ENCODE results near the gene BSCL2.
A peak's percentile ranks its signal among the peaks of the same experiment; 100 is the strongest.

The BSCL2 gene

GRCh38 chr11:62682518-62682917 is 24.7 kb downstream of the BSCL2 start:
- DNase-seq (ENCODE audit: low read depth): no peak
- H3K4me3 ChIP-seq (replicated peaks; ENCODE audit: low read depth, low read length): no peak overlapping the region
- TF ChIP-seq CTCF (IDR thresholded peaks at IDR 0.05; ENCODE audit: low read length, missing control alignments): no peak

- peak; percentile 88 for DNase-seq (ENCODE audit: low read depth)
- peak; percentile 67 for TF ChIP-seq CTCF (IDR thresholded peaks at IDR 0.05; ENCODE audit: low read length, missing control alignments)
- H3K4me3 ChIP-seq (replicated peaks; ENCODE audit: low read depth, low read length): no peak overlapping the region
Observed at GRCh38 chr11:62680825-62681240, 26.4 kb downstream of the BSCL2 start.

- TF ChIP-seq CTCF (IDR thresholded peaks at IDR 0.05; ENCODE audit: low read length, missing control alignments): no peak
- DNase-seq (ENCODE audit: low read depth): peak; percentile 92
- peak within 1 kb of the TSS; percentile 95 for H3K4me3 ChIP-seq (replicated peaks; ENCODE audit: low read depth, low read length)
Observed at GRCh38 chr11:62678770-62679696, 28.2 kb downstream of the BSCL2 start, which contains the start of gene UBXN1. UBXN1 (minus strand) TSS chr11:62679073; CDS start chr11:62678923, 150 bp downstream.

DNA sequence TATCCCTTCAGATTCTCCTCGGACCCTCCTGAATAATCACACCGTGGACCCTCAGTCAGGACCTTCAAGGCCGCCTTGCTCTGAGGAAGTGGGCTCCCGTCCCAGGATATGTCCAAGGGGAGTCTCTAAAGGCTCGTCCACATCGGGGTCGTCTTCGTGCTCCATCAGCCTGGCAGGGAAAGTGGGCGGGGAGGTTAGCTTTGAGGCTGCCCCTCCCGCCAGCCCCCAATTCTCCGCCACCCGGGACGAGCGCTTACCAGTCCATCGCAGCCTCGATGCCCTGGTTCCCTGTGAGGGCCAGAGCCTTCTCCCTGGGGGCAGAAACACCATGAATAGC is 28.8 kb downstream of the BSCL2 start:
- DNase-seq (ENCODE audit: low read depth): no peak

DNA sequence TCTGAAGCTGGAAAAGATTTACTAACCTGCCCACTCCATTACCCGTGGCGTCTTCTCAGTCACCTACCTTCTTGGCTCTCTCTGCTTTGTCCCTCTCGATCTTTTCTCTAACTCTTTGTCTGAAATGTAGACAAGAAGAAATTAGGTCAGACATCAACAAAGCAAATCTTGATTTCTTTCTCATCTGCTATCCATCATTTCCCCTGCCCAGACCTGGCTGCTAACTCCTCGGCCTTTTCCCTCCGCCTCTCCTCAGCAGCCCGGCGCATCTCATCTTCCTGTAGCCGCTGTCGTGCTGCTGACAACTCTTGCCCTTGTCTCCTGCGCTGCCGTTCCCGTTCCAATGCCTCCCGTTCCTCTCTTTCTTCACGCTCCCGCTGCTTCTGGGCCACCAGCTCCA is 29.5 kb downstream of the BSCL2 start:
- no peak for DNase-seq (ENCODE audit: low read depth)
- no peak for TF ChIP-seq CTCF (IDR thresholded peaks at IDR 0.05; ENCODE audit: low read length, missing control alignments)
- H3K4me3 ChIP-seq (replicated peaks; ENCODE audit: low read depth, low read length): peak overlapping the region; percentile 95

More for the DNA sequence above, 28.8 kb downstream of the BSCL2 start:
- peak overlapping the region; percentile 95 for H3K4me3 ChIP-seq (replicated peaks; ENCODE audit: low read depth, low read length)
- no peak for TF ChIP-seq CTCF (IDR thresholded peaks at IDR 0.05; ENCODE audit: low read length, missing control alignments)

DNA sequence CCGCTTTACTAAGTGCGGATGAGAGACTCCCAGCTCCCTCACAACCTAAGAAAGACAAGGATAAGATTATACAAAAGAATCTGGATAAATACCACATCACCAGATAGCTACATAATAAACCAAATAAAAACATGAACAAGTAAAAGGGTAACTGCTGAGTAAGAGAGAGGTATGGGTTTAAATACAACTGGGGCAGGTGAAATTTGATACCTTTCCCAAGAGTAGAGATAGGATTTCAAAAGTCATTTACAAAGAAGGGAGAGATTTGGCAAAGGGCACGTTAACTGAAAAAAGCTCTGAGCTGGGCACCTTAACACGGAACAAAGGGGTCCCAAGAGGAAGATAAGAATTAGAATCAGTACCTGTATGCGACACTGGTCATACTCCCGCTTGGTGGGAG is 30.1 kb downstream of the BSCL2 start:
- no peak for DNase-seq (ENCODE audit: low read depth)
- no peak overlapping the region for H3K4me3 ChIP-seq (replicated peaks; ENCODE audit: low read depth, low read length)
- TF ChIP-seq CTCF (IDR thresholded peaks at IDR 0.05; ENCODE audit: low read length, missing control alignments): no peak

Measured in fibroblast of pulmonary artery (primary cell).